HG02759 (cell line): Measurements from ENCODE around the gene CTCFL.

Experiments
- ATAC-seq: cut with Tn5 transposase; IDR thresholded peaks from one replicate; pipeline ENCODE4 v1.9.1; 2021; ENCODE audit warnings: mild to moderate bottlenecking, moderate library complexity; ENCODE audit not compliant: unreplicated experiment

Gene CTCFL

GRCh38 chr20:57537822-57538221 is 12.9 kb upstream of the CTCFL start:
- ATAC-seq: no peak

DNA sequence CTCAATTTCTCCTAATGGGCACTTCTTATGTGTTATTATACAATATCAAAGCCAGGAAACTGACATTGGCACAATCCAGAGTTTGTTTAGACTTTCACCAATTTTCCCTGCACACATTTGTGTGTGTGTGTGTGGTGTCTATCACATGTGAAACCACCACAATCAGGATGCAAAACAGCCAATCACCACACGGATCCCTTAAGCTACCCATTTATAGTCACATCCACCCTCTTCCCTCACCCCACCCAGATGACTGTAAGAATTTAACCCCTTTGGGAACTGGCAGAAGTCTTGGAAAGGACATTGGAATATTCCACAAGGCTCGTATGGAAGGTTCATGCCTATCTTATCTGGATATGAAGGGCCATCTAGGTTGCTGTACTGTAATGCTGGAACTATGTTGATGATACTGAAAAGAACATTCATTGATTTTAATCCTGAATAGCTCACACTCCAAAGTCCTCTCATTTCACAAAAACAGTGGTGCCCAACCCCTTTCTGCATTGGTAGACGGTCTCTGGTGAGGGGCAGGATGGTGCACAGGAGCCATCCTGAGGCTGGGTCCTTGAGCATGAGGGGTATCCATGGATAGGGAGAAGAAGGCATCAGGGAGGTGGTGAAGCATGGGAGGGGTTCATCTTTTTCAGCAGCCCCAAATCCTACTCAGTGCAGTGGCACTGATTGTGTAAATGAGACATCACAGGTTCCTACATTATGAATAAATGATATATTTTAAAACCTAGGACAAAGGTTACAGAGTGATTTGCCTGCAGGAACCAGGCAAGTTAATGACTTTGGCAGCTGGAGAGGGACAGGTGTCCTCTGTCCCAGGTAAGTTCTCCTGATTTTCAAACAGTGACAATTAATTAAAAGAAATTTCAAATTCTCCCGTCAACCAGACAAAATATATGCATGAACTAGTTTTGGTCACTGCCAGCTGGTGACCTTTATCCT is 12.1 kb upstream of the CTCFL start:
- no peak for ATAC-seq

GRCh38 chr20:57536120-57536708 is 11.3 kb upstream of the CTCFL start:
- no peak for ATAC-seq

DNA sequence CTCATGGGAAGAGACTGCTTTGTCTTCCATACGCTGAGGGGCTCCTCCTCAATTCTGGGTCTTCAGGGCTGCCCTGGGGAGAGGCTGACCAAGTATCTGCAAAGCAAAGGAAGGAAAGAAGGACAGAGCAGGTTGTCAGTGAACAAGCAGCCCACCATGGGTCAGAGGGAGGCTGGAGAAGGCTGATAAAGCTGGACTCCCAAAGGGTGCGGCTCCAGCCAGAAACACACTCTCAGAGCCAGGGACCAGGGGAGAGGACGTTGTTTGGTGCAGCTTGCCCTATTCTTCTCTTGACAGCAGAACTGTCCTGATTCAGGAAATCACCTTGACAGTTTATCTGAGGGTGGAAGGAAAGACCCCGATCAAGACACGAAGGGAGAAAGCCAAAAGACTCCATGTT is 10.4 kb upstream of the CTCFL start:
- ATAC-seq: no peak

DNA sequence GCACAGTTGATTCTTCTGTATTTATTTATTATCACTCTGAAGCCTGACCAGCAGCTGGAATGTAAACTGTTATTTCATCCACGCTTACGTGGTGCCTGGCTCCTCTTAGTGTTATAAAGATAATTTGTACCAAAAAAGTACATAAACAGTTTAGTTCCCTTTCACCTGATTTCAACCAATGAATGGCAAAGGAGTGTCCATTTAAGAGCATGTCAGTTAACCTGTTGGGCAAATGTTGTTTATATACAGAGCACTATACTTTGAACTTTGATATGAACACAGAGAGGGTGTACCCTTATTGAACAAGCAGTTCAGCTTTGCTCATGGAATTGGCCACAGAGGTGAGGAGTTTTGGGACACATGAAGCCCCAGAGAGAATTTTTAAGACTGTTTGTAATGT is 7.2 kb upstream of the CTCFL start:
- no peak for ATAC-seq

GRCh38 chr20:57530327-57530981 is 5.5 kb upstream of the CTCFL start:
- ATAC-seq: no peak

- no peak for ATAC-seq
Observed at GRCh38 chr20:57529810-57530209, 4.9 kb upstream of the CTCFL start.

GRCh38 chr20:57529160-57529585 is 4.2 kb upstream of the CTCFL start:
- no peak for ATAC-seq

DNA sequence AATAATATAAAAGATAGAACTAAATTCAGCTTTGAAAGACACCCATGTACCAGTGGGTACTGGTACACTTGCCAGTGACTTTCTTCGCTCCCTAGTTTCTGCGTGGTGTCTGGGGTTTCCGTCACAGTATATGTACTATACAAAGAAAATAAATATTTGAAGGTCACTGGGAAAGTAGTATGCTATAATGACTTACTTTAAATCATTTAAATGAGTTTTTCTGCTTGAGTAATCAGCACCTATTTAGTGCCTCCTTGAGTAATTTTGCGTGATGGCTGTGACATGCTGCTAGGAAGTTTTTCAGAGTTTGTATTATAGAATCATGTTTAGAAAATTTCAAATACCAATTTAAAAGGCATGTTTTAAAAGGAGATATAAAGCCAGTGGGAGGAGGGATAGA is 3.2 kb upstream of the CTCFL start:
- ATAC-seq: no peak

GRCh38 chr20:57527728-57528127 is 2.8 kb upstream of the CTCFL start:
- no peak for ATAC-seq

- ATAC-seq: no peak
Observed at GRCh38 chr20:57526885-57527460, 2.0 kb upstream of the CTCFL start.

- no peak for ATAC-seq
Observed at GRCh38 chr20:57526087-57526884, 1.3 kb upstream of the CTCFL start.

- ATAC-seq: no peak
Observed at GRCh38 chr20:57525328-57526086, 567 bp upstream of the CTCFL start.

DNA sequence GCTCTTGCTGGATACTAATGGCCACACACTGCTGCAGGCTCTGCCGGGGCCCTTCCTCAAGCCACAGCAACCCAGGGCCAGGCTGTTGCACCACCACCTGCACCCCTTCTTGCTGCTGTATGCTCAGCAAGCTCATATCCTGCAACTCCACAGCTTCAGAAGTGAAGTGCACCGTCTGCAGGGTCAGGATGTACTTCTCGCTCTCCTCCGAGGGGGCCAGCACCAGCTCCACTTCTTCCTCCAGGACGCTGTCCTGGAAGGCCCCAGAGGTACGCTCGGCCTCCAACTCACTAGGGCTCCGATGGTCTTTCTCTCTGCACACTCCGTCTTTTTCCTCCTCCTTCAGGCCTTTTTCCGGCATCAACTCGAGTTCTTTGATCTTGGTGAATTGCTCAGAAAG is 1.2 kb downstream of the CTCFL start:
- ATAC-seq: no peak

DNA sequence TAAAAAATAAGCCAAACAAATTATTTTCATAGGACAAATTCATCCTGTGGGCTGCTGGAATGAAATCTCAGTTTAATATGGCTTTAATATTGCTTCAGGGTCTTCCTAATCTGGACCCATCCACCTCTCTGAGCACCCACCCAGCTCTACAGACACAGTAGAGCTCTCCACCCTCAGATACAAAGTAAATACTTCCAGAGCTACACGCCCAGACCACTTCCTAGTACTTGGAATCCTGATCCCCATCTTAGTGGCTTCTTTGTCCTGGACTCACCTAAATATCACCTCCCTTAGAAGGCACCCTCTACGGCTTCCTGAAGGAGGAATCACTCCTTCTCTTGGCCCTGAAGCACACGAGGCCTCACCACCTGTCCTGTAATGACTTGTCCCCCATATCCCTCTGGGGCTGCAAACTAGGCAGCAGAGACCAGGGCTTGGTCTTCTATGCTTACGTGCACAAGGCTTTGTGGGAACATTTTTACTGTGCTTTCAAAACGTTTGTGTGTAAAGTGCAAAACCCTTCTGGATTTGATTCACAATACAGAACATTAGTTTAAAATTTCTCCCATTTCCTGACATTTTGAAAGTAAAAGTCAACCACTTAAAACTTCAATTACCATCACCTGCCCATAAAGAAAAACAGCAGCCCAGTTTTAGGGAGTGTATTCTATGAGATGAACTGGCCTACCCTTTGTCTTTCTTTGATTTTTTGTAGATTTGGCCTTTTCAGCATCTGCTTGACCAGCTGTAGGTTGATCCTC is 2.4 kb downstream of the CTCFL start:
- no peak for ATAC-seq

- ATAC-seq: no peak
Observed at GRCh38 chr20:57517904-57518303, 7.0 kb downstream of the CTCFL start.

DNA sequence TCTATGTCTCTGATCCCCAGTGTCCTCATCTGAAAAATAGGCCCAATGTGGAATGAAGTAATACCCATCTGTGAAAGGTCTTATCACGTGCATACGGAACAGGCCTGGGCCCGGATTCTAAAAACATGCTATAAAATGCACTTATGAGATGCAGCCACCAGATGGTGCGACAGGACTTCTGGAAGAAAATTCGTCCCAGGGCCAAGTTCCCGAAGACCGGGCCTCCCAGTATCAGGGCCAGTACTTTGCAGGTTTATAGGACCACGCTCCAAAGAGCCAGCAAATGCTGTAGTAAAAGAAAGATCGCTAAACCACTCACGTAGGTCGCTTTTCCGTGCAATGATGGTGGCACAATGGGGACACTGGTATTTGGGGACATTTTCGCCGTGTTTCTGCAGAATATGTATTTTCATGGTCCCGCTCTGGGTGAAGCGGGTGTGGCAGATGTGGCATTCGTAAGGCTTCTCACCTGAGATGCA is 10.6 kb downstream of the CTCFL start:
- no peak for ATAC-seq

- ATAC-seq: no peak
Observed at GRCh38 chr20:57513199-57513598, 11.7 kb downstream of the CTCFL start.

- ATAC-seq: no peak
Observed at GRCh38 chr20:57512432-57512831, 12.5 kb downstream of the CTCFL start.
